Fibroblast of skin of right quadriceps (primary cell): Measurements from ENCODE around the gene JUP.
"Not testable (repeated sequence)": the region's sequence is repeated elsewhere in the genome, so short reads cannot be mapped to it uniquely, and the experiment has no call there.

Source experiments
- DNase-seq: peaks from one replicate; pipeline ENCODE4 v3.0.0-alpha.2; 2013

The JUP gene

DNA sequence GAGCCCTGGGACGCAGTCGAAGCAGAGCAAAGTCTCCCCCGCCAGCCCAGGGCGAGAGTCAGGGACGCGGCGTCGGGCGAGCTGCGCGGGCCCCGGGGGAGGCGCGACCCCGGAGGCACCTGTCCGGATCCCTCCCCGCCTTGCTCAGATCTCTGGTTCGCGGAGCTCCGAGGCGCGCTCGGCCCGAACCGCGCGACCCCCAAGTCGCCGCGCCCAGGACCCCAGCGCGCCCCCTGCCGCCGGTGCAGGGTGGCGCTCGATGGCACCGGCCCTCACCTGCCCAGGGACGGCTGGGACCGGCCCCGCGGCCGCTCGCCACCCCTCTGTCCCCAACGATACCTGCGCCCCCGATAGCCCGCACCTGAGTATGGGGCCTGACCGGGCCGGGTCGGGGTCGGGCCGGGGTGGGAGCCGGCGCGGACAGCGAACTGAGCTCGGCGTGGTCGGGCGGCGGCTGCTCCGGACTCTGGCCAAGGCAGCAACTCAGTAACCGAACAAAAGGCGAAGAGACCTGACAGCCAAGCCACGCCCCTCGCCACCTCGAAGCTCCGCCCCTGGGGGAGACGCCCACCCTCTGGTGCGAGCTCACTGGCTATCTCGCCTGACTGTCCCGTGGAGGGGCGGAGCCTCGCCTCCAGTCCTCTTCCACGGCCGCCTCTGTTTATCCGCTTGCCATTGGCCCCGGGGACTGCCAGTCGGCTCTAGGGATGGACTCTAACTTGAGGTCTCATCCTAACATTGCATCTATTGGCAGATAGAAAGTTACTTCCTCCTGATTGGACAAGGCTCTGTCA lies at the start of gene JUP:
Gene JUP (minus strand): TSS at position 485 of the 794 bp plus-strand sequence. CDS start 14,857 bp downstream, outside the sequence.
- peak; percentile 99 for DNase-seq

DNA sequence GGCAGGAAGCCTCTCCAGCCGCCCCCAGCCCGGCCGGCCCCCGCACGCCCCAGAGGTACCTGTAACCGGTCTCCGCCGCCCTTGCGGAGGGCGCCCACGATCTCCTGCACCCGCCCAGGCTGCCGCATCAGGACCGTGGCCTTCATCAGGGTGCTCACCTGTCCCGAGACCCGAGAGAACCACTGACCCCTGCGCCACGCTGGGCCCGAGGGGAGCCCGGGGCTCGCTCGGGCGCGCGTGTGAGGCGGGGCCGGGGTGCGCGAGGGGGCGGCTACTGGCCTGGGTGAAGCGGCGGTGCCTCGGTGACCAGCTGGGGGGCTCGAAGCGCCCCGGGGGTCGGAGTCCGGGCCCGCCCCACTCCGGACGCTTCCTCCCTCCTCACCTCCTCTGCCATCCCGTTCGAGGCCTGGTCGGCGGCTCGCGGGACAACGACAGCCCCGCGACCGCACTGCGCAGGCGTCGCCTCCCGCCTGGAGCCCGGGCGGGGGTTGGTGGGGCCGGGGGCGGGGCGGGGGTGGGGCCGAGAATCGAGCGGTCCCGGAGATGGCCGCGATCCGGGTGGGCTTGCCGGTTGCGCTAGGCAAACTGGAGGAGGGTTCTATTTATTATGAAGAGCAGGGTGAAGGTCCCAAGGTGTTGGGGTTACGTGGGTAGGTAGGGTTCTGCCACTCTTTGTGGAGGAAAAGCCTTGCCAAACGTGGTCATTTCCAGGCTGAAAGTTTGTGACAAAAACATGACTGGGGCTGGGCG lies 49.5 kb upstream of the JUP start, which contains the start of gene NT5C3B:
Gene NT5C3B (minus strand): TSS at position 433 of the 750 bp plus-strand sequence. CDS start 39 bp downstream, at position 394.
- DNase-seq = peak; percentile 45

DNA sequence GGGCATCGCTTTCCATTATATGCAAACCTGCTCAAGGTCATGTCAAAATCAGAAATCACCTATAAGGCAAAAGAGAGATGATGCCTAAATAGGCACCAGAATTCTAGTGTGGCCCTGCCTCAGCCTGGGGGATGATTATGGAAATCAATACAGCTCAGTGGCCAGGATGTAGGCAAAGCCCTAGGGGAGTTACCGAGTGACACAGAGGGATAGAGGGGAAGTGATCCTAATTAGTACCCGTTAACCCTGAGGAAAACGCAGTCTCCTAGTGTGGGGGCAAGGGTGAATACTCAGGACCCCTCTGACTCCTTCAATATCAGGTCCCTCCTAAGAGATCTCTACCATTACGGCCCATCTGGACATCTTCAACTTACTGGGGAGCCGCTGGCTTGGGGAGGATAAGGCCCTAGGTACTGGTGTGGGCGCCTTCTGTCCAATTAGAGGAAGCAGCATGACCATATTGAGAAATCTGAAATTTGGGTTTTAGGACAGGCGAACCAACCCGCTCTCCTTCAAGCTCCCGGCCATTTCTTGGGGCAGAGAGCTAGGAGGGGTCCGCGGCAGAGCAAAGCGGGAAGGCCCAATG lies 48.8 kb upstream of the JUP start:
- no peak for DNase-seq

DNA sequence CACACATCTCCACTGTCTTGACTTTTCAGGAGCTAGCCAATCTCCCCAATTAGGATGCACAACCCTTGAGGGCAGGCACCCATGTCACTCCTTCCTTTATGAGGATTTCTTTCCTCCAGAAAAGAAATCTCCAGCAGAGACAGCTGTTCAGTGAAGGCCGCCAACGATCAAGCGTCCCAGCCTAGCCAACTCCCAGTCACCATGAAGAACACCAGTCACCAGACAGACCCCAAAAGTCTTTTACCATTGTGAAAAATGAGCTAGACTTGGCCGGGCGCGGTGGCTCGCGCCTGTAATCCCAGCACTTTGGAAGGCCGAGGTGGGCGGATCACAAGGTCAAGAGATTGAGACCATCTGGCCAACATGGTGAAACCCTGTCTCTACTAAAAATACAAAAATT lies 43.5 kb upstream of the JUP start:
- DNase-seq = not testable (repeated sequence)

DNA sequence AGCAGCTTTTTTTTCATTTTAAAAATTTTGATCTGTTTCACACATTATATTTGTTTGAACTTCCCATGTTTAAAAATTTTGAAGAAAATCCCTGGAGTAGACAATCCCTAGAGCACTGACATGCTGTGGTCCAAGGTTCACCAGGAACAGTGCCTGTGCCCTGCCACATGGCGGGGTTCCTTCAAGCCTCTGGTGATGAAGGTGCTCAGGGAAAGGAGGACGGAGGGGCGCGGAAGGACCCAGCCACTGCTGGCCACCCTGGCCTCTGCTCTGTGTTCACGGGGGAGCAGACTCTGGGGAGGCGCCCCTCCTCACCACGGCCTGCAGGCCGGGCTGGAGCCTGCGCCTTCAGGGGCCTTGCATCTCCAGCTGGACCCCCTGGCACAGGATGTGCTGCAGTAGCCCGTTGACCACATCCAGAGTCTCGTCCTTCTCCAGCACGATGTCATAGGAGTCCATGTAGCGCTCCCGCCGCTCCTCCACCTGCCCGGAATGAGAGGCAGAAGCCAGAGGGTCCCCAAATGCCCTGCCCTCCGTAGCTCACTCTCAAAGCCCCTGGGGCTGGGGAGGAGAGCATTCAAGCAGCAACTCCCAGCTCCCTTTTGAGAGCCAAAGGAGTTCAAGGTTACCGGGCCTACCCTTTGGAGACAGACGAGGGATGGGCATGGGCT lies 38.8 kb upstream of the JUP start:
- DNase-seq = no peak

DNA sequence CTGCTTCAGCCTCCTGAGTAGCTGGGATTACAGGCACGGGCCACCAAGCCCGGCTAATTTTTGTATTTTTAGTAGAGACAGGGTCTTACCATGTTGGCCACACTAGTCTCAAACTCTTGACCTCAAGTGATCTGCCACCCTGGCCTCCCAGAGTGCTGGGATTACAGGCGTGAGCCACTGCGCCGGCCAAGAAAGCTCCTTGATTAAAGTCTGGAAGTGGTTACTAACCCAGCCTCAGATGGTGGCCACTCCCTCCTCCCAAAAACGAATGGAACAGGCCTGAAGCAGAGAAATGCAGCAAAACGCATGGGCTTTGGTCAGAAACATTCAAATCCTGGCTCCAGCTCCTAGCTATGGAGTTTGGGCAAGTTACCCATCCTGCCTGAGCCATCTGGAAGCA lies 37.6 kb upstream of the JUP start:
- DNase-seq = no peak

DNA sequence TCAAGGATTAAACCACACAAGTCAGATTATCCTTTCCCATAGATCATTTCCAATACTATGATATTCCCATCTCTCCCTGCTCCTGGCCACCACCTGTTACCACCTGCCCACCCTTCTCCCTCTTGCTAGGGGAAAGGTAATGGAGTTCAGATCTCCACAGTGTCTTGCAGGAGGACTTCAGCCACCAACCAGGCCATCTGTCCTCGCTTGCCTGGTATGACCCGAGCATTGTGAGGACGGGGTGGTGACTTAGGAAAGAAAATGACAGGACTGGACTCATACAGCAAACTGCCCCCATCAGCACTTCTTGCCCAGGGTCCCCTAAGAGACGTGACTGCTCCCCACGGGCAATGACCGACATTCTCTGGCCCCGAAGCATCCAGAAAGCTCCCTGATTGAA lies 37.1 kb upstream of the JUP start:
- DNase-seq = no peak

DNA sequence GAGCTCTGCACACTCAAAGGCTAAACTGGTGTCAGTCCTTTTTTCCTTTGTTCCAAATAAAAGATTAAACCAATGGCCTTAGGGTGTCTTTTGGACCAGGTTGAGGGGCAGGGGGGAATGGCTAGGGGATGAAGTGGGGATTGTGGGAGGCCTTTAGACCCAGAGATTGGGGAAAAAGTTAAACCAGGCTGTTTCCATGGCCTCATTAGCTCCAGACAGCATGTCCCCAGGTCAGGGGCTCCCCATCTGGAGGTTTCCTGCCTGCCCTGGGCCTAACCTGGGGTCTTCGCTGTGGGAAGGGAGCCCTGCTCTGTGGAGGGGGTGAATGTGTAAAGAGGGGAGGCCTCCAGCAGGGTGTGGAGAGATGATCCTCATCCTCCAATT lies 36.6 kb upstream of the JUP start:
- no peak for DNase-seq

DNA sequence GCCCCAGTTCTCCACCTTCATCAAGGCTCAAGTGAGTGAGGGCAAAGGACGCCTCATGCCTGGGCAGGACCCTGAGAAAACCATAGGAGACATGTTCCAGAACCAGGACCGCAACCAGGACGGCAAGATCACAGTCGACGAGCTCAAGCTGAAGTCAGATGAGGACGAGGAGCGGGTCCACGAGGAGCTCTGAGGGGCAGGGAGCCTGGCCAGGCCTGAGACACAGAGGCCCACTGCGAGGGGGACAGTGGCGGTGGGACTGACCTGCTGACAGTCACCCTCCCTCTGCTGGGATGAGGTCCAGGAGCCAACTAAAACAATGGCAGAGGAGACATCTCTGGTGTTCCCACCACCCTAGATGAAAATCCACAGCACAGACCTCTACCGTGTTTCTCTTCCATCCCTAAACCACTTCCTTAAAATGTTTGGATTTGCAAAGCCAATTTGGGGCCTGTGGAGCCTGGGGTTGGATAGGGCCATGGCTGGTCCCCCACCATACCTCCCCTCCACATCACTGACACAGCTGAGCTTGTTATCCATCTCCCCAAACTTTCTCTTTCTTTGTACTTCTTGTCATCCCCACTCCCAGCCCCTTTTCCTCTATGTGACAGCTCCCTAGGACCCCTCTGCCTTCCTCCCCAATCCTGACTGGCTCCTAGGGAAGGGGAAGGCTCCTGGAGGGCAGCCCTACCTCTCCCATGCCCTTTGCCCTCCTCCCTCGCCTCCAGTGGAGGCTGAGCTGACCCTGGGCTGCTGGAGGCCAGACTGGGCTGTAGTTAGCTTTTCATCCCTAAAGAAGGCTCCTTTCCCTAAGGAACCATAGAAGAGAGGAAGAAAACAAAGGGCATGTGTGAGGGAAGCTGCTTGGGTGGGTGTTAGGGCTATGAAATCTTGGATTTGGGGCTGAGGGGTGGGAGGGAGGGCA lies 36.0 kb upstream of the JUP start:
- no peak for DNase-seq

DNA sequence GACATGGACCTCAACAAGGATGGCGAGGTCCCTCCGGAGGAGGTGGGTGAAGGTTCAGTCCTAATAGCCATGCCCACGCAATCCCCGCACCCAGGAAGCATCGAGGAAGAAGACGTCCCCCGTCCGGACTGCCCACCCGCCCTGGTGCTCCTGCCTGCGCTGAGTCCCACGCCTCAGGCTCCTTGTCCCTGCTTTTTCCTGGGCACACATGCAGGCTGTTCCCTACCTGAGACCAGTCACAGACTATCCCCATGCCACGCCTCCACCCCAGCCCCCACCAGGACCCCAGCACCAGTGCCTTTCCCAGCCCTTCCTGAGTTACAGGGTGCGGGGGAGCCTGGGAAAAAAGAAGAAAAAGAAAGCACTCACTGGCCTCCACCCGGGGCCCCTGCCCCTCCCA lies 35.3 kb upstream of the JUP start:
- no peak for DNase-seq

DNA sequence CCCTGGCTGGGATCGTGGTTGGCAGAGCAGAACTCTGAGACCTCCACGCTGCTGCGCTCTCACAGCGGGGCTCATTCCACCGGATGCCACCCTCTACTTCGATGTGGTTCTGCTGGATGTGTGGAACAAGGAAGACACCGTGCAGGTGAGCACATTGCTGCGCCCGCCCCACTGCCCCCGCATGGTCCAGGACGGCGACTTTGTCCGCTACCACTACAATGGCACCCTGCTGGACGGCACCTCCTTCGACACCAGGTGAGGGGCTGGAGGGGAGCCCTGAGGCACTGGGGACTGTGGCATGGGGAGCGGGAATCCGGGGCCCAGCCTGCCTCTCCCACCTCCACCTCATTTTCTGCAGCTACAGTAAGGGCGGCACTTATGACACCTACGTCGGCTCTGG lies 31.5 kb upstream of the JUP start:
- no peak for DNase-seq

DNA sequence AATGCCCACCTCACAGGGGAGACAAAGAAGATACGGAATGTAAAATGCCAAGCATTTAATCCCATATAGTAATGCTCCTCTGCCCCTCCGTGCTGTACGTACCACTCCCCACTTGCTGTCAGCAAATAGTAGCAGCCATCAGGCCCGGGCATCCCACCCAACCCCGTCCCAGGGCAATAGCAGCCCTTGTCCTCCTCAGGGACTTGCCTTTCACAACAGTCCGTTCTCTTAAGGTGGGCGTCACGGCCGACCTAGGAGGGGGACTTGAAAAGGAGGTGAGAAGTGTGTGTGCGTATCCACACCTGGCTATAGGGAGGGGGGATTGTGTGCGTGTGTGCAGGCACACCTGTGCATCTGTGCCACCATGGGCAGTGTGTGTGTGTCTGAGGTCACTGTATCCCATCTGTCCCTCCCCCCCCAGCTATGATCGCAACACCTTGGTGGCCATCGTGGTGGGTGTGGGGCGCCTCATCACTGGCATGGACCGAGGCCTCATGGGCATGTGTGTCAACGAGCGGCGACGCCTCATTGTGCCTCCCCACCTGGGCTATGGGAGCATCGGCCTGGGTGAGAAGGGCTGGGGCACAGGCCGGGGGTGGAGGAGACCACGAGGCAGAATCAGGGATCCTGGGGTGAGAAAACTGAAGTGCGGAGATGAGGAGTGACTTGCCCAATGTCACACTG lies 30.3 kb upstream of the JUP start:
- DNase-seq = no peak

DNA sequence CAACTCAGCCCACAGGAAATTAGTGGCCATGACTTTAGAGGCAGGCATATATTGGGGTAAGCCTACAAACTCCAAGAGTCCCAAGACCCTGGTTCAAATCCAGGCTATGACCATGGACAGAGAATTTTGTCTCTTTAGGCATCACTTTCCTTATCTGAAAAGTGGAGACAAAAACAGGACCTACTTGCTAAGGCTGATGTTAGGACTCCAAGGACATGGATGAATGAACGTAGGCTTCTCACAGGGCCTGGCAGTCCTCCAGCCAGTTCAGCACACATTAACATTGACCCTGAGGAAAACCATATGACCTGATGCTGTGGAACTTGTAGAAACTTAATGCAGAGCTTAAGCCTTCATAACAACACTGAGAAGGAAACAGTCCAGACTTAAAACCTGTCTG lies 27.7 kb upstream of the JUP start:
- DNase-seq = no peak

DNA sequence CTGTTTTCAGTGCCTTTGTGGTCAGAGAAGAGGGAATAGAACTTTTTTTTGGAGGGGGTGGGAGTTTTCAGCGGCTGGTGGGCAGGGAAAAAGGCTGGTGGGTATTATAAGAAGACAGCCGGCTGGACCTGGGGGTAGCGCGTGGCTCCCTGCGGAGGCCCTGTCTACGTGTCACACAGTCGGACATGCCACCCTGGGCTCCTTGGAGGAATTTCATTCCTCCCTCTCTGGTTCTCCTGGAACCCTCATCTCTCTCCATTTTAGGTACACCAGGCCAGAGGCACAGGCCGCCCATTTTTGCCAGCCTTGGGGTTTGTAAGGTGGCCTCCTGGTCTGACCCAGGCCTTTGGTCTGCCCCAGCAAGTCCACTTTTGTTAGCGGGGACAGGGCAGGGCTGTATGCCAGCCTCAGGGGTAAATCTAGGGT lies 27.2 kb upstream of the JUP start:
- no peak for DNase-seq

DNA sequence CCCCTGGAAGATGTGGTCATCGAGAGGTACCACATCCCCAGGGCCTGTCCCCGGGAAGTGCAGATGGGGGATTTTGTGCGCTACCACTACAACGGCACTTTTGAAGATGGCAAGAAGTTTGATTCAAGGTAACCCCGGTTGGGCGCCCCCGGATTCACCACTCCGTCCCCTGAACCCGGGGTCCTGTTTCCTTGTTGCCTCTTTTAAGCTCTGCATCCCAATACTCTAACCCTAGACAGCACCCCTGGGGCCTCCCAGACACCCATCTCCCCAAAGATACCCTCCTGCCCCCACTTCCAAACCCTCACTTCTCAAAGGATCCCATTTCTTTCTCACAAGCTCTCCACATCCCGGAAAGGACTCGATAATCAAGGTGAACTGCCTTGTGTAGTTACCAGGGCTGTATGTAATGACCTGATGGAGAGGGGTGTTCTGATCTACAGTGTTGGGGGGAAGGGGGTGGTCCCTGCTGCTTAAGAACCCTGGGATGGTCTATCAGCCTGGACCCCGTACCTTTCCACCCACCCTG lies 26.7 kb upstream of the JUP start:
- DNase-seq = no peak

DNA sequence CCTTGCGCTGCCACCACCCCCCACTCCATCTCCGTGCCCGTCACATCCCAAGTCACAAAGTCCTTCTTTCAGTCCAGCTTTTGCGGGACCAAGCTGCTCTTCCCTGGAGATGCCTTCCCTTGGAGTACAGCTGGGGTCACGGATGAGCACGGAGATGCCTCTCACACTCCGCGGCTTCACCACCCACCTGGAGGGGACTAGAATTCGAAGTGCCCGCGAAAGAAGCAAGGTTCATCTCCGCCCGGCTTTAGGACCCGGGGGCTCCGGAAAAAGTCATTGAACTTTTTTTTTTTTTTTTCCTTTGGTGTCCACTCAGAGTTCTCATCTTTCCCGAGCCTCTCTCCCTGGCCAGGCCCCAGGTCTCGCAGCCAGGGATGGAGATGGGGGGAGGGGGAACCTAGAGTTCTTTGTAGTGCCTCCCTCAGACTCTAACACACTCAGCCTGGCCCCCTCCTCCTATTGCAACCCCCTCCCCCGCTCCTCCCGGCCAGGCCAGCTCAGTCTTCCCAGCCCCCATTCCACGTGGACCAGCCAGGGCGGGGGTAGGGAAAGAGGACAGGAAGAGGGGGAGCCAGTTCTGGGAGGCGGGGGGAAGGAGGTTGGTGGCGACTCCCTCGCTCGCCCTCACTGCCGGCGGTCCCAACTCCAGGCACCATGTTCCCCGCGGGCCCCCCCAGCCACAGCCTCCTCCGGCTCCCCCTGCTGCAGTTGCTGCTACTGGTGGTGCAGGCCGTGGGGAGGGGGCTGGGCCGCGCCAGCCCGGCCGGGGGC lies 26.1 kb upstream of the JUP start, which contains the start of gene FKBP10:
Gene FKBP10 (plus strand): TSS at position 624 of the 771 bp plus-strand sequence. CDS start 31 bp downstream, at position 655.
- peak; percentile 93 for DNase-seq

DNA sequence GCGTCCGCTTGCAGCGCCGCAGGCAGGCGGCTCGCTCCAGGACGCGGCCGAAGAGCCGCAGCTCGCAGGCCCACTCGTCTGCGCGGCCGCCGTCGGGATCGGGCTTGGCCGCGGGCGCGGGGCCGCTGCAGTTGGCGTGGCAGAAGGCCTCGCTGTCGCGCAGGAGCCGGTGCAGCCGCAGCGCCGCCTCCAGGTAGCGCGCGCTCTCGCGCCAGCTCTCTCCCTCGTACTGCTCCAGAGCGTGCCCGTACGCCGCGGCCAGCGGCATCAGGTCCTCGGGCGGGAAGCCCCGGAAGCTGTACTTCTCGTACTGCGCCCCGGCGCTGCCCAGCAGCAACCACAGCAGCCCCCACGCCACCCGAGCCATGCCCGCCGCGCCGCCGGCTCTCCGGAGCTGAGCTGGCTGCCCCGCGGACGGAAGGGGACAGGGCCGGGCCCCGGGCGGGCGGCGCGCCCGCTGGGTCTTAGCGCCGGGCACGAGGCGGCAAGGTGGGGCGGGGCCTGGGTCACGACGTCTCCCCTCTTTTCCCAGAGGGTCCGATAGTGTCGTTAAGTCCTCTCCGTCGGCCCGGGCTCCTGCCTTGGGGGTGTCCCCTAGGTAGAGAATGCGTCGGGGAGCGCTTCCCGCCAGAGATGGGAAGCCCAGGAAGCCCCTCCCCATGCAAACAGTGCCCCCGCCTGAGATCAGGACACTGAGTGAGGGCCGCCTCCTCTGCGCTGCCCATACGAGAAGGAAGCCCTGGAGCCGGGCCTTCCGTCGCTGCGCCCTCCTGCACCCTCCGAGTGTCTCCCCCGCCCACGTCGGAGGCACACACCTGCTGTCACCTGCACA lies 25.3 kb upstream of the JUP start, which contains the start of gene P3H4:
Gene P3H4 (minus strand): TSS at position 401 of the 832 bp plus-strand sequence. CDS start 34 bp downstream, at position 367.
- peak; percentile 75 for DNase-seq

DNA sequence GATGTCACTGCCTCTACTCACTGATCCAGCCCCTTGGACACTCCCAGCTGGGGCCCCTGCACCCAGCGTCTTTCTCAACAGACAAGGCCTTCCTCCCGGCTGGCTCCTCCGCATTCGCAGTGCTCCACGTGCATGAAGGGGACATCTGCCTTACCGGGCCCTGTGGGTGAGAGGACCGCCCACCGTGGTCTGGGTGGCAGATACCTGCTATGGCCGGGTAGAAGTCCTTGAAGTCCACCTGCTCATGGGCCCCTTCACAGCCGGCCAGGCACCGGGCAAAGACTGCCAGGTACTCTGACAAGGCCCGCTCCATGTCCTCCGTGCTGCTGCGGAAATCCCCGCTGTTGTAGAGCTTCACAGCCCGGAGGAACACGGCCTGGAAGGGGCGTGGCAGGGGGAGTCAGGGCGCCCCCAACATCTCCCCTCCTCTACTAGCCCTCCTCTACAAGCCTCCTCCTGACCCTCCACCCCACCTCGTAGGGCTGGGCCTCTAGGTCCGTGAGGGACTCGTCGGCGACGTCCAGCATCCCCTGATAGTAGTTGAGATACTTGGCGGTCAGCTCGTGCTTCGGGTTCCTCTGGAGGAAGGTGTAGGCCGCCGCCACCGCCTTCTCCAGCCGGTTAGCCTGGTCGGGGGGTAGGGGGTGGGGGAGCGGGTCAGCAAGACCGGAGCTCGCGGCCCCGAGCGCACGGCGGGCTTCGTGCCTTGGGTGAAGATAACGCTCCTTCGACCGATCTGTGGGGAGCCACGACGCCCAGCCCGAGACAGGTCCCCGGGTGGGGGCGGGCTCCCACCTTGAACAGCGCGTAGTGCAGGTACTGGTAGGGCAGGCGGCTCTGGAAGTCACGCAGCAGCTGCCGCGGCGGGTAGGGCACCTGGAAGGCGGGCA lies 24.4 kb upstream of the JUP start:
- DNase-seq = no peak
